ENCODE results near the gene ALG5.

The ALG5 gene

GRCh38 chr13:36986462-36987240 lies 12.5 kb downstream of the ALG5 start:
- no peak for DNase-seq
- in situ Hi-C loops (cut with MboI; ENCODE audit: low pct_unique_long_range_greater_than_20kb, low sequenced_read_pairs) = no loop called here

DNA sequence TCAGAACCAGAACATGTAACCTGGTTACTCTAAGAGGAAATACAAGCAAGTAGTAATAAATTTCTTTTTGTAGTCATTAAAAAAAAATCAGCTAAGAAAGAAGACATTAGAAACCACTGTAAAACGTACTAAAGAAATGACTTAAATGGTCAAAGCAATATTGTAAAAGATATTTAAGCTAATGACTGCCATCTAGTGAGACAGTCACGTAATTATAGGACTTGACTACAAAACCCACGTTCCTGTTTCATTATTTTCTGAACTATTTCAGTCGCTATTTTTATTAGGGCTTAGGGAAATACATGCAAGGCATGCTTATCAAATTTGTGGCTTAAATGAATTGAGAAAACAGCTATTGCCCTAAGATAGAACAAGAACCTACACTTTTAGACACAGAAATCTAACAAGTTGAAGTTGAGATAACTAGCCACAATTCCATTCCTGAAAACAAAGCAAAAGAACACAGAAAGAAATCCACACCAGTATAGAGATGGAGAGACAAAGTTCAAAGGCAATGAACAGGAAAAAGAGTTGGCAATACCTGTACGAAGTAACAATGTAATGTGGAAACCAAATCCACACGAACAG lies 17.9 kb downstream of the ALG5 start:
- peak; percentile 51 for DNase-seq
- in situ Hi-C loops (cut with MboI; ENCODE audit: low pct_unique_long_range_greater_than_20kb, low sequenced_read_pairs) = no loop called here

GRCh38 chr13:36979361-36980050 lies 19.6 kb downstream of the ALG5 start:
- DNase-seq = no peak
- in situ Hi-C loops (cut with MboI; ENCODE audit: low pct_unique_long_range_greater_than_20kb, low sequenced_read_pairs) = no loop called here

DNA sequence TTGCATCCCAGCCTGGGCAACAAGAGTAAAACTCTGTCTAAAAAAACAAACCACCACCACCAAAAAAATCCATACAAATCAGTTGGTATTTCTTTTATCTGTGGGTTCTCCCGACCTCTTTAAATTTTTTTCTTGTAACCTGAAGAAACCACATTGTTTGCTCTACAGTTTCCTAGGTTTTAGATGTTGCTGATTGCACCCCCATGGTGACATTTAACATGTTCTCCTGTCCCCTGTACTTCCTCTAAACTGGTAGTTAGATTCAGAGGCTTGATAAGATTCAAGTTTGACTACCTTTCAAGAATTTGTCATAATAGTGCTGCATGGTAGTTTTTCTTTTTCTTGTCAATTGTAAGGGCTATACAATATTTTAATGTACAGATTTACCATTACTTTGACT lies 24.0 kb downstream of the ALG5 start:
- in situ Hi-C loops (cut with MboI; ENCODE audit: low pct_unique_long_range_greater_than_20kb, low sequenced_read_pairs) = no loop called here
- DNase-seq = peak; percentile 62

DNA sequence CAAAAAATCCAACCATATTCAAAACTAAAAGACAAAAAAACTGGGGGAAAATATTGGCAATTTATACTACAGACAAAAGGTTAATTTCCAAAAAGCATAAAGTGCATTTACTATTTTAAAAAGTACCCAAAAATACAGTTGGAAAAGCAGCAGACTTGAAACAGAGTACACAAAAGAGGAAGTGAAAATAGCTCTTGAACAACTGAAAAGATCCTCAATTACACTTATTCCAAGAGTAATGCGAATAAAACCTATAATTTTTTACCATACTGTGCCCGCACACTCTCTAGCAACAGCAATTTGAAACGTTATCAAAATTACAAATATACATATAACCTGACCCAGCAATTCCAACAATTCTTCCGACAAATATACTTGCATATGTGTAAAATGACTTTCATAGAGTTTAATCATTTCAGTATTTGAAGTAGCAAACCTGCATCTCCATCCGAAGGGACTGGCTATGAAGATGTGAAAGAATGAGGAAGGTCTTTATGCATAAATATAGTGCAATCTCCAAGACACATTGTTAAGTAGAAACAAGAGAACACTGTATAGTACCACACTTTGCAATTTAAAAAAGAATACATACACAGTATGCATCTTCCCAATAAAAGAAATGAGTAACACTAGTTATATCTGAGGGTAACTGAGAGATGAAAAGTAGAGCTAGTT lies 25.4 kb downstream of the ALG5 start:
- in situ Hi-C loops (cut with MboI; ENCODE audit: low pct_unique_long_range_greater_than_20kb, low sequenced_read_pairs) = no loop called here

GRCh38 chr13:36973009-36973408 lies 26.1 kb downstream of the ALG5 start:
- DNase-seq = no peak
- in situ Hi-C loops (cut with MboI; ENCODE audit: low pct_unique_long_range_greater_than_20kb, low sequenced_read_pairs) = no loop called here

More for the DNA sequence above, 25.4 kb downstream of the ALG5 start:
- DNase-seq = peak; percentile 39

GRCh38 chr13:36966404-36966803 lies 32.7 kb downstream of the ALG5 start:
- DNase-seq = no peak
- in situ Hi-C loops (cut with MboI; ENCODE audit: low pct_unique_long_range_greater_than_20kb, low sequenced_read_pairs) = no loop called here

- no peak for DNase-seq
- in situ Hi-C loops (cut with MboI; ENCODE audit: low pct_unique_long_range_greater_than_20kb, low sequenced_read_pairs) = no loop called here
Measured at GRCh38 chr13:36965767-36966166, 33.4 kb downstream of the ALG5 start.

DNA sequence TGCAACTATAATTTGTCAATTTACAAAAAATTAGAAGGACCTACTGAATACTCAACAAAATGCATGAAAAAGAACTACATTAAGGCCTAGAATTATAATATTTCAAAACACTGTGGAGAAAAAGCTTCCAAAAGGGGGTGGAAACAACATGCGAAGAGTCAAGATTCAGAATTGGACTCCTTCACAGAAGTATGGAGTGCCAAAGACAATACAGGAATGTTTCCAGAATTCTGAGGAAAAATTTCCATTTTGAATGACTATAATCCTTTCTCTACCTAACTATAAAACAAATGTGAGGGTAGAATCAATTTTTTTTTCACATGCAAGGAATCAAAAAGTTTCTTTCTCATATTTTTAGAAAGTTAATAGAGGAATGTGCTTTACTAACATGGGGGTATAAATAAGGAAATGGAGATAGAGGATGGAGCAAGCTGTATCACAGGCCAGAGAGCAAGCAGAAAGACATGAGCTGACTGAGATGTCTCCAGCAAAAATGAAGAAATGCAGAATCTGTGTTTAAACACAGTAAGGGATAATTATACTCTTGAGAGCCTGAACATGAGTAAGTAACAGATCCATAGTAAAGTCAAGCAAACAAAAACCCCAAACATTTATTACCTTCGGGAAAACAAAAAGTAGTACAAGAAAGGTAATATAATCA lies 39.6 kb downstream of the ALG5 start:
- in situ Hi-C loops (cut with MboI; ENCODE audit: low pct_unique_long_range_greater_than_20kb, low sequenced_read_pairs) = no loop called here

GRCh38 chr13:36954542-36954941 lies 44.6 kb downstream of the ALG5 start:
- in situ Hi-C loops (cut with MboI; ENCODE audit: low pct_unique_long_range_greater_than_20kb, low sequenced_read_pairs) = no loop called here
- DNase-seq = no peak

More for the DNA sequence above, 39.6 kb downstream of the ALG5 start:
- DNase-seq = no peak

DNA sequence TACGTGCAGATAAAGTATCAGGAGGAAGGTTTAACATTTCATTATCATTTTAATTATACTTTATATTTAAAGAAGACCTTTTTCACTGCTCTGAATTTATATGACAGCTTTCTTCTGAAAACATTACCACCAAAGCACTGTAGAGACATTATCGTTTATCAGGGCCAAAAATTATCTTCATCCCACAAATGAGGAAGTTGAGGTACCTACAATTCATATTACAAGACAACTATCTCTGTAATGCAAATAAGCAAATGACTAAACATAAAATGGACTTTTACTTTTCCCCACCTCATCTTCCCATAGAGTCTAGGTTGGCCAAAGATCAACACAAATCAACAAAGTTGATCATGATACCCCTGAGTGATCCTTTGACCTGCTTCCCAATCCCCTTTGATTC lies 48.2 kb downstream of the ALG5 start:
- in situ Hi-C loops (cut with MboI; ENCODE audit: low pct_unique_long_range_greater_than_20kb, low sequenced_read_pairs) = no loop called here
- no peak for DNase-seq

- in situ Hi-C loops (cut with MboI; ENCODE audit: low pct_unique_long_range_greater_than_20kb, low sequenced_read_pairs) = no loop called here
- DNase-seq = no peak
Measured at GRCh38 chr13:36950330-36950729, 48.8 kb downstream of the ALG5 start.

DNA sequence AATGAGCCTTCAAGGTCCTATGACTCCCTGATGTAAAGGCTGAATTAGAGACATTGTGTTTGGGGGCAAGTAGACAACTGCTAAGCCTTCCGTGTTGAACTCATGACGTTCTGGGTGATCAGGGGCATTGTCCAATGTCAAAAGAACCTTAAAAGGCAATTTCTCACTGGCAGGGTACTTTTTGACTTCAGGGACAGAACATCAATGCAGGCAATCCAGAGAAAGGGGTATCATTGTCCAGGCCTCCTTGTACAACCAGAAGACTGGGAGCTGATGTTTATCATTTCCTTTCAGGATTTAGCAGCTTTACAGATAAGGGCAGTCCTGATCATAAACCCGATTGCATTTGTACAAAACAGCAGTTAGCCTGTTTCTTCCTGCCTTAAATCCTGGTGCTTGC lies 54.1 kb downstream of the ALG5 start:
- in situ Hi-C loops (cut with MboI; ENCODE audit: low pct_unique_long_range_greater_than_20kb, low sequenced_read_pairs) = no loop called here
- DNase-seq = no peak

DNA sequence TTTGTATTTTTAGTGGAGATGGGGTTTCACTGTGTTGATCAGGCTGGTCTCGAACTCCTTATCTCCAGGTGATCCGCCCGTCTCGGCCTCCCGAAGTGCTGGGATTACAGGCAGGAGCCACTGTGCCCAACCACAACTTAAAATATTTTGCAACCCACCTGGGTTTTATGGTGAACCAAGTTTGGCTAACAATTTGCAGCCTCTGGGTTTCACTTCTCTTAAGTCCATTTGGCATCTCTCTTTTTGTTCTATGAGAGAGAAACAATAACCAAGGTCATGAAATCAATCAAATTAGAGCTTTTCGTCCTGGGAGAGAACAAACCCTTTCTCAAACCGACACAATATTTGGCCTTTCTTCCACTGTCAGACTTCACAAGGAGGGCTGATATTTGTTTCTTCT lies 73.5 kb downstream of the ALG5 start:
- in situ Hi-C loops (cut with MboI; ENCODE audit: low pct_unique_long_range_greater_than_20kb, low sequenced_read_pairs) = no loop called here
- DNase-seq = no peak

- no peak for DNase-seq
- in situ Hi-C loops (cut with MboI; ENCODE audit: low pct_unique_long_range_greater_than_20kb, low sequenced_read_pairs) = no loop called here
Measured at GRCh38 chr13:36924001-36924400, 75.1 kb downstream of the ALG5 start.

DNA sequence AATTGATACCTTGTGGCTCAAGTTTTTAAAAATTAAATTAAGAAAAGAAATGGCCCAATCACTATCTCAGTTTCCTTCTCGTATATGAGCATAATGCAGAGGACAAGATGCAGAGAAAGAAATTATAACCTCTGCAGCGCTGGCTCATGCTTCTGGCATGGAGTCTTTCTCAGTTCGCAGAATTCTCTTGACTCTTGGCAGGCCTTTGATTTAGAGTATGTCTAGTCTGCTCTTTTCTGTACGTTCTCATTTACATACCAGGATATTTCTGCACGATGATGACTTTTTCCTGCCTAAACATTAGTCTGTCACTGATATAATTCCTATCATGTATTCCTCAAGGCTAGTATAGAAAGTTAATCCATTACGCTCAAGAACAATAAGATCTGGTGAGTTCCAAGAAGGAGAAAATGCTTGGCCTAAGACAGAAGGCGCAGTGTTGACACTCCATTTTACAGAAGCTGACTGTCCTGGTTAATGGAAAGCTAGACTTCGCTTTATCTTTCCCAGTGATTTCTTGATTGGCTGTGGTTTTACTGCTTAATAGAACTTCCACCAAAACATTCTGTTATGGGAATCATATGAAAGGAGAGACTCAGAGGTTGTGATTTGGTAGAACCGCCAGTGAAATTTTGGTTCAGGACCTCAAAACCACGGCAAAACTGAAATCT lies 77.4 kb downstream of the ALG5 start:
- DNase-seq = no peak

DNA sequence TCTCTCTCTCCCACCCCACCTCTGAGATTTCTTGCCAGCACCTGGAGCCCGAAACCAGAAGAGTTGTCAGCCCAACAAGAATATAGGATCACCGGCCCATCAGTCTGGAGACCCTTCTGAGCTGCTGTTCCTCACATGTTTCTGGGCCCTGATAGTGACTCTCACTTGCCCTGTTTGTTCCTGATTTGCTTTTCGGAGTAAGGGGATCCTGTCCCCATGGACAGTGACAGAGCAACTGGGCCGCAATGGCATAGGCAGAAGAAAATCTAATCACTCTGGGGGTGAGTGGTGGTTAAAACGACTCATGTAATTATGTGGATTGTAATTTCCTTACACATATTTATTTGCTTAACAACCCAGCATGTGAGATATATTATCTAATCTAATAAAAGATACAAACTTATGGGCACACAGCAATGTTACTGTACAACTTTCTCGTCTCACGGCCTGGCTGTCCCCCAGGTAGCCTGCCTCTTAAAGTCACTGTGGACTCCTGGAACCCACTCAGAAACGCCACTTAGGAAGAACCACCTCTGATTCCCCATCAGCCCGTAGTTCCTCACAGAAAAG lies 78.4 kb downstream of the ALG5 start:
- DNase-seq = peak; percentile 10
- in situ Hi-C loops (cut with MboI; ENCODE audit: low pct_unique_long_range_greater_than_20kb, low sequenced_read_pairs) = no loop called here

More for the DNA sequence above, 77.4 kb downstream of the ALG5 start:
- in situ Hi-C loops (cut with MboI; ENCODE audit: low pct_unique_long_range_greater_than_20kb, low sequenced_read_pairs) = no loop called here

DNA sequence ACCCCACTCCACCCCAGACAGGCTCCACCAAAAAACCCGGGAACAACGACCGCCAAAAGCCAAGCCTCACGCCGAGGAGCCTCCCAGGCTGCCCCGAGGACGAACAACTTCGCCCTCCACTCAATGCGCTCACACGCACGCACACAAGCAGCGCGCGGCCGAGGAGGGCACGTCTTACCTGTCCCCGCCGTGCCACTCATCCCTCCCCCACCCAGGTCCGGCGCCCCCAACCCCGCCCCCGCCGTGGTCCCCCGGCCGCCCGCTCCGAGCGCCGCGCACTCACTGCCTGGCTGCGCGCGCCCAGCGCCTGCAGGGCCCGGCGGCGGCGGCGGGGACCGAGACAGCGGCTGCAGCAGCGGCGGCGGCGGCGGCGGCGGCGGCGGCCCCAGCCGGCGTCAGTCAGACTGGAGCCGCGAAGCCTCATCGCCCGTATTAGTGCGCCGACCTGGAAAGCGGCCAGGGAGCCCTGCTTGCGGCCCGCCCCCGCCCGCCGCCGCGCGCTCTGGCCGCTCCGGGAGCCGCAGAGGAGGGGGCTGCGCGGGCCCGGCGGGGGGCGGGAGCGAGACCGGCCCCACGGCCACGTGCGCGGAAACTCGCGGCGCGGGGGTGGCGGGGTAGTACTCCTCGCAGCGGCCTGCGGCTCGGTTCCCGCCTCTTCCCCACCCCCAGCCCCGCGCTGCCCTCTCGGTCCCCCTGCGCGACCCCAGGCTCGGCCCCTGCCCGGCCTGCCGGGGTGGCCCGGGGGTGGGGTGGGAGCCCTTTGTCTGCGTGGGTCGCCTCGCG lies 79.1 kb downstream of the ALG5 start, which contains the start of gene SMAD9:
TSS of gene SMAD9 (minus strand) at position 406 of the 783 bp plus-strand sequence. CDS start 40,549 bp downstream, outside the sequence.
- in situ Hi-C loops (cut with MboI; ENCODE audit: low pct_unique_long_range_greater_than_20kb, low sequenced_read_pairs) = no loop called here
- DNase-seq = peak; percentile 34
